K562 (cell line): Measurements from ENCODE around the gene FRK. TPM values are rescaled to one million over a fixed set of nuclear protein-coding genes. Genes with fewer than 3 reads are reported as not detected.

Source experiments
- ATAC-seq: fragments of 200-7000 bp; cut with Tn5 transposase; 3 replicates; pipeline ENCODE4 v1.9.1; 2020; ENCODE audit warnings: moderate library complexity
- BruUV-seq: library from RNA; stranded (reverse); fragments of 400-500 nt; replicated peaks from 2 replicates; lab custom pipeline; 2021; lab: Mats Ljungman, UMichigan
- CTCF ChIA-PET: fragments of 300-600 bp; formaldehyde crosslinking; extraction: SDS; loops from one replicate; lab custom pipeline; 2021; ENCODE audit warnings: low intra/inter-chr PET ratio; lab: Yijun Ruan, JAX
- POLR2A ChIA-PET: fragments of 300-600, 350-650 bp; sonication (Branson Sonifier 250); formaldehyde crosslinking; extraction: SDS; loops from one replicate; lab custom pipeline; 2021; ENCODE audit warnings: antibody characterized with exemption, inconsistent platforms; lab: Yijun Ruan, JAX
- DNase-seq, 4 experiments: peaks; one replicate each; pipeline versions ENCODE4 v3.0.0 to v3.0.0-alpha.2; 2011 to 2018; ENCODE audit warnings: low spot score in 3 of 4, mixed read lengths in 3 of 4; ENCODE audit errors: extremely low read depth in 1 of 4
- FAIRE-seq: peaks from 2 replicates; lab custom pipeline; 2011; peaks lifted over from hg19 to GRCh38; lab: Jason Lieb, UNC
- H2AFZ ChIP-seq: 2 replicates; pipeline ENCODE4 v1.6.0; 2011; ENCODE audit warnings: low read depth, low read length, control low read depth, inconsistent platforms
- H3K27ac ChIP-seq: fragments of 200-600 bp; 3 replicates; pipeline ENCODE4 v1.8.0; 2011; ENCODE audit warnings: low read depth, mild to moderate bottlenecking, control low read depth, inconsistent platforms, low read length, moderate library complexity, mixed read lengths; ENCODE audit errors: extremely low read depth
- H3K27me3 ChIP-seq, 2 experiments: fragments of 300-600 bp in 1 of 2; 2 replicates in 1 of 2; 3 replicates in 1 of 2; pipeline versions ENCODE4 v1.6.0 to v1.8.0; 2011; ENCODE audit warnings: inconsistent platforms in 2 of 2, low read length in 2 of 2, mild to moderate bottlenecking in 1 of 2, mixed read lengths in 1 of 2, moderate library complexity in 1 of 2; ENCODE audit not compliant: control insufficient read depth in 2 of 2, insufficient read depth in 2 of 2
- H3K36me3 ChIP-seq: fragments of 300-600 bp; 3 replicates; pipeline ENCODE4 v1.8.0; 2011; ENCODE audit warnings: mild to moderate bottlenecking, low read length, inconsistent platforms; ENCODE audit not compliant: control insufficient read depth, insufficient read depth
- H3K4me1 ChIP-seq, 2 experiments: fragments of 200-600 bp in 1 of 2; replicated peaks in 1 of 2; 2 replicates in 1 of 2; 3 replicates in 1 of 2; pipeline versions ENCODE4 v1.5.1 to v1.8.0; 2011; ENCODE audit warnings: inconsistent platforms in 2 of 2, low read length in 2 of 2, mild to moderate bottlenecking in 1 of 2, mixed read lengths in 1 of 2, moderate library complexity in 1 of 2; ENCODE audit not compliant: control insufficient read depth in 2 of 2, insufficient read depth in 2 of 2
- H3K4me2 ChIP-seq: 2 replicates; pipeline ENCODE4 v1.6.1; 2011; ENCODE audit warnings: low read length, control low read depth, inconsistent platforms, mixed read lengths; ENCODE audit not compliant: insufficient read depth
- H3K4me3 ChIP-seq: fragments of 200-600 bp; sonication (generic), shearing (Covaris generic); 2 replicates; pipeline ENCODE4 v1.5.1; 2016; ENCODE audit warnings: control low read depth, inconsistent platforms
- H3K79me2 ChIP-seq: fragments of 200-600 bp; 3 replicates; pipeline ENCODE4 v1.8.0; 2011; ENCODE audit warnings: low read length, inconsistent platforms; ENCODE audit not compliant: control insufficient read depth, insufficient read depth
- H3K9ac ChIP-seq, 2 experiments: 2 replicates each; pipeline versions ENCODE4 v1.6.0 to v1.6.1; 2011; ENCODE audit warnings: low read depth in 2 of 2, low read length in 2 of 2, control low read depth in 1 of 2, inconsistent platforms in 1 of 2, mild to moderate bottlenecking in 1 of 2, mixed read lengths in 1 of 2; ENCODE audit not compliant: insufficient read depth in 1 of 2
- H3K9me1 ChIP-seq: one replicate; pipeline ENCODE4 v1.6.0; 2011; ENCODE audit warnings: inconsistent platforms, mild to moderate bottlenecking, low read length, moderate library complexity; ENCODE audit not compliant: control insufficient read depth, insufficient read depth
- H3K9me3 ChIP-seq: replicated peaks from 2 replicates; pipeline ENCODE4 v1.5.1; 2011; ENCODE audit warnings: low read depth, low read length, inconsistent platforms; ENCODE audit not compliant: control insufficient read depth, insufficient read depth
- H4K20me1 ChIP-seq: replicated peaks from 2 replicates; pipeline ENCODE4 v1.6.1; 2011; ENCODE audit warnings: low read length, inconsistent platforms, mixed read lengths; ENCODE audit not compliant: control insufficient read depth, insufficient read depth
- CBX5 ChIP-seq: IDR thresholded peaks from 2 replicates; pipeline ENCODE4 v1.6.1; 2014; ENCODE audit warnings: low read depth, borderline replicate concordance
- DMBX1 ChIP-seq: fragments of 250-450 bp; sonication (Bioruptor Pico); IDR thresholded peaks from 2 replicates; pipeline ENCODE4 v1.8.0; 2022; ENCODE audit warnings: inconsistent platforms, mild to moderate bottlenecking, moderate library complexity, borderline replicate concordance
- ERF ChIP-seq: fragments of 450-650 bp; formaldehyde crosslinking; IDR thresholded peaks from 2 replicates; pipeline ENCODE4 v1.4.0; 2020; ENCODE audit warnings: mild to moderate bottlenecking, mixed read lengths
- GATAD2B ChIP-seq: fragments of 450-650 bp; IDR thresholded peaks from 2 replicates; pipeline ENCODE4 v1.6.1; 2017; ENCODE audit warnings: mild to moderate bottlenecking, borderline replicate concordance
- NR2C2 ChIP-seq, 2 experiments: fragments of 200-800 bp in 1 of 2; sonication (Bioruptor generic) in 1 of 2; sonication (generic) in 1 of 2; formaldehyde crosslinking in 1 of 2; IDR thresholded peaks; 2 replicates each; pipeline versions ENCODE4 v1.6.1 to v1.8.0; 2016 to 2022; ENCODE audit warnings: mild to moderate bottlenecking in 1 of 2, missing compliant biosample characterization in 1 of 2, missing genetic modification characterization in 1 of 2, missing genetic modification reagents in 1 of 2
- TCFL5 ChIP-seq: fragments of 250-450 bp; sonication (Bioruptor Pico); conservative IDR thresholded peaks from 2 replicates; pipeline ENCODE4 v1.6.1; 2021; ENCODE audit warnings: mild to moderate bottlenecking, moderate library complexity, matching md5 sums
- ZKSCAN3 ChIP-seq: fragments of 250-450 bp; sonication (Bioruptor Pico); IDR thresholded peaks from 2 replicates; pipeline ENCODE4 v1.4.0; 2020
- ZNF76 ChIP-seq: fragments of 250-450 bp; sonication (Bioruptor Pico); IDR thresholded peaks from 2 replicates; pipeline ENCODE4 v1.4.0; 2020; ENCODE audit warnings: mild to moderate bottlenecking, moderate library complexity, borderline replicate concordance
- WGBS: fragments of 100-300 bp; shearing (Covaris generic); methylation state at CpG from one replicate; pipeline ENCODE4 v1.1.6; 2016; ENCODE audit warnings: low coverage, mixed read lengths; ENCODE audit not compliant: insufficient coverage; ENCODE audit errors: missing lambda C conversion rate; 5-methylcytosine and 5-hydroxymethylcytosine counted together
- in situ Hi-C: fragments of 300-500 bp; cut with MboI; formaldehyde crosslinking; loops from 4 replicates; pipeline ENCODE4 v1.15.0; 2018; ENCODE audit warnings: inconsistent platforms, mixed read lengths
- intact Hi-C: fragments of 100-400 bp; cut with micrococcal nuclease; formaldehyde crosslinking; loops from 2 replicates; pipeline ENCODE4 v1.14.2; 2022
- polyA plus RNA-seq, 8 experiments: library from polyadenylated mRNA; depleted of rRNA in 4 of 8; stranded (reverse) in 5 of 8; unstranded in 3 of 8; fragments of >200 nt; fragmentation: Nextera tagmentation in 2 of 8; fragmentation: Illumina TruSeq in 1 of 8; extraction: Ambion mirVana in 2 of 8; extraction: Trizol in 1 of 8; gene quantifications; 2 replicates each; pipeline versions ENCODE4 v1.2.1 to v1.2.3, GENCODE V29; 2011 to 2014; ENCODE audit warnings: inconsistent platforms in 1 of 8, missing spikeins in 1 of 8
- total RNA-seq, 7 experiments: library from RNA; depleted of rRNA in 6 of 7; stranded (reverse); fragments of >200 nt in 6 of 7; fragmentation: Illumina TruSeq in 2 of 7; extraction: Trizol in 2 of 7; gene quantifications; 2 replicates each; pipeline versions ENCODE4 v1.2.1 to v1.2.3, GENCODE V29; 2011 to 2021; ENCODE audit warnings: low replicate concordance in 1 of 7
- TF ChIP-seq, protein P1 (sequence below): fragments of 200-800 bp; sonication (Bioruptor generic); IDR thresholded peaks from 2 replicates; pipeline ENCODE4 v1.6.1; 2017; ENCODE audit warnings: missing genetic modification characterization, missing compliant biosample characterization
- TF ChIP-seq, protein P2 (sequence below): fragments of 250-450 bp; sonication (Bioruptor Pico); IDR thresholded peaks from 2 replicates; pipeline ENCODE4 v1.4.0; 2020; ENCODE audit warnings: mild to moderate bottlenecking, moderate library complexity, borderline replicate concordance
- TF ChIP-seq, protein P3 (sequence below): sonication (generic); formaldehyde crosslinking; IDR thresholded peaks from 2 replicates; pipeline ENCODE4 v1.8.0; 2023; ENCODE audit warnings: missing genetic modification reagents, mild to moderate bottlenecking, borderline replicate concordance

Gene FRK
- total and polyA plus RNA-seq, 9 of the 15 experiments (the other 6 are each of a cell fraction or from before 2014, with no cell fraction given) = 0.01 to 0.29 (median 0.09) TPM

DNA sequence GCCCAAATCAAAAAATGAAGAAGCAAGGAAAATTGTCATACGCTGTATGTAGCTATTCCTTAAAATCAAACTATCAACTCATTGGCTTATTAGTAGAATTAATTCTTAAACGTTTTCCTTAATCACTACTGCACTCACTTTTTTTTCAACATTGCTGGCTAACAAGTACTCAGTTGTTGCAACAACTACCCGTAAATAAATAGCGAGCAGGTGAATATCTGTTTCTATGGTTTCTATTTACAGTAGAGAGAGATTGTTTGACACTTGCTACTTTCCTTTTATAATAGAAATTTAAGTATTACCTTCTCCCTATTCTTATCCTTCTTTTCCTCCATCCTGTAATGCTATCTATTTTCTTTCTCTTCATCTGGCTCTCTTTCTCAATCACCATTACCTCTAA, 25.1 kb downstream of the FRK start (continued):
- no peak for TF ChIP-seq TCFL5
- no peak for TF ChIP-seq GATAD2B
- TF ChIP-seq DMBX1 (CRISPR knock-in tag) = no peak
- TF ChIP-seq ZNF76 (CRISPR knock-in tag) = no peak

DNA sequence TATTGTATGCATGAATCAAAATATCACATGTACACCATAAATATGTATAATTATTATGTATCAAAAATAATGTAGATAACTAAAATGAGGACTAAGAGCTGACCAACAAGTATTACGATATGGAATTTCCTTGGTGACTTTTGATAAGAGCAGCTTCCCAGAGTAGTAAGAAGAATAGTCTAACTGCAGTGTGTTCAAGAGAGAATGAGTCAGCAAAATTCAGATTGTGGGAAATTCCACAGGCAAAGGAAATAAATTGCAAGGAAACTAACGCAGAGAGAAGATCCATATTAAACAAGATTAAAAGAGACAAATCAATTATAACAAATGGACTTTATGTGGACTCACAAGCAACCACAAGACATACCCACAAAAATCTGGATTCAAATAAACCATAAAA, 26.4 kb downstream of the FRK start:
- CTCF ChIA-PET = no interaction called here
- peak overlapping the region; percentile 10; the same call in 1 of the 2 replicates for H2AFZ ChIP-seq
- in situ Hi-C loops = no loop called here
- intact Hi-C loops = no loop called here
- no TSS peak for BruUV-seq
- no peaks in the 10 kb centered on the region for H3K36me3 ChIP-seq
- DNase-seq (peak in 1 of 4 experiments; percentile 25), ATAC-seq (no peak), FAIRE-seq (no peak)
- H3K27ac ChIP-seq = no peak overlapping the region
- H3K9ac ChIP-seq = no peak overlapping the region
- no peaks in the 10 kb centered on the region for H3K79me2 ChIP-seq
- H4K20me1 ChIP-seq = no peaks in the 10 kb centered on the region
- H3K4me2 ChIP-seq = no peak overlapping the region
- POLR2A ChIA-PET = interaction anchor here (0.6 to 0.7 kb wide), 2 partner anchors 121 to 222 kb away, joined by 3 read pairs; no protein-coding TSS in a partner anchor
- H3K9me1 ChIP-seq = no peaks in the 10 kb centered on the region
- no peaks in the 10 kb centered on the region for H3K27me3 ChIP-seq
- H3K9me3 ChIP-seq = no peaks in the 10 kb centered on the region
- 7% methylated on average over 2 of the region's 2 CpGs for WGBS
- H3K4me3 ChIP-seq = no peak overlapping the region
- peaks cover 0 to 12% of the 10 kb centered on the region in 2 experiments; a peak in 3 of 5 replicates for H3K4me1 ChIP-seq
- TF ChIP-seq, protein P1, sequence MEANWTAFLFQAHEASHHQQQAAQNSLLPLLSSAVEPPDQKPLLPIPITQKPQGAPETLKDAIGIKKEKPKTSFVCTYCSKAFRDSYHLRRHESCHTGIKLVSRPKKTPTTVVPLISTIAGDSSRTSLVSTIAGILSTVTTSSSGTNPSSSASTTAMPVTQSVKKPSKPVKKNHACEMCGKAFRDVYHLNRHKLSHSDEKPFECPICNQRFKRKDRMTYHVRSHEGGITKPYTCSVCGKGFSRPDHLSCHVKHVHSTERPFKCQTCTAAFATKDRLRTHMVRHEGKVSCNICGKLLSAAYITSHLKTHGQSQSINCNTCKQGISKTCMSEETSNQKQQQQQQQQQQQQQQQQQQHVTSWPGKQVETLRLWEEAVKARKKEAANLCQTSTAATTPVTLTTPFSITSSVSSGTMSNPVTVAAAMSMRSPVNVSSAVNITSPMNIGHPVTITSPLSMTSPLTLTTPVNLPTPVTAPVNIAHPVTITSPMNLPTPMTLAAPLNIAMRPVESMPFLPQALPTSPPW (CRISPR knock-in tag) = no peak
- TF ChIP-seq ZKSCAN3 (CRISPR knock-in tag) = no peak
- TF ChIP-seq, protein P2, sequence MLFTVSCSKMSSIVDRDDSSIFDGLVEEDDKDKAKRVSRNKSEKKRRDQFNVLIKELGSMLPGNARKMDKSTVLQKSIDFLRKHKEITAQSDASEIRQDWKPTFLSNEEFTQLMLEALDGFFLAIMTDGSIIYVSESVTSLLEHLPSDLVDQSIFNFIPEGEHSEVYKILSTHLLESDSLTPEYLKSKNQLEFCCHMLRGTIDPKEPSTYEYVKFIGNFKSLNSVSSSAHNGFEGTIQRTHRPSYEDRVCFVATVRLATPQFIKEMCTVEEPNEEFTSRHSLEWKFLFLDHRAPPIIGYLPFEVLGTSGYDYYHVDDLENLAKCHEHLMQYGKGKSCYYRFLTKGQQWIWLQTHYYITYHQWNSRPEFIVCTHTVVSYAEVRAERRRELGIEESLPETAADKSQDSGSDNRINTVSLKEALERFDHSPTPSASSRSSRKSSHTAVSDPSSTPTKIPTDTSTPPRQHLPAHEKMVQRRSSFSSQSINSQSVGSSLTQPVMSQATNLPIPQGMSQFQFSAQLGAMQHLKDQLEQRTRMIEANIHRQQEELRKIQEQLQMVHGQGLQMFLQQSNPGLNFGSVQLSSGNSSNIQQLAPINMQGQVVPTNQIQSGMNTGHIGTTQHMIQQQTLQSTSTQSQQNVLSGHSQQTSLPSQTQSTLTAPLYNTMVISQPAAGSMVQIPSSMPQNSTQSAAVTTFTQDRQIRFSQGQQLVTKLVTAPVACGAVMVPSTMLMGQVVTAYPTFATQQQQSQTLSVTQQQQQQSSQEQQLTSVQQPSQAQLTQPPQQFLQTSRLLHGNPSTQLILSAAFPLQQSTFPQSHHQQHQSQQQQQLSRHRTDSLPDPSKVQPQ (CRISPR knock-in tag) = no peak
- no peak for TF ChIP-seq CBX5
- TF ChIP-seq NR2C2 (CRISPR knock-in tag; IDR thresholded peaks at IDR 0.05) = no peak
- TF ChIP-seq NR2C2 (tag; IDR thresholded peaks at IDR 0.05) = no peak
- TF ChIP-seq, protein P3, sequence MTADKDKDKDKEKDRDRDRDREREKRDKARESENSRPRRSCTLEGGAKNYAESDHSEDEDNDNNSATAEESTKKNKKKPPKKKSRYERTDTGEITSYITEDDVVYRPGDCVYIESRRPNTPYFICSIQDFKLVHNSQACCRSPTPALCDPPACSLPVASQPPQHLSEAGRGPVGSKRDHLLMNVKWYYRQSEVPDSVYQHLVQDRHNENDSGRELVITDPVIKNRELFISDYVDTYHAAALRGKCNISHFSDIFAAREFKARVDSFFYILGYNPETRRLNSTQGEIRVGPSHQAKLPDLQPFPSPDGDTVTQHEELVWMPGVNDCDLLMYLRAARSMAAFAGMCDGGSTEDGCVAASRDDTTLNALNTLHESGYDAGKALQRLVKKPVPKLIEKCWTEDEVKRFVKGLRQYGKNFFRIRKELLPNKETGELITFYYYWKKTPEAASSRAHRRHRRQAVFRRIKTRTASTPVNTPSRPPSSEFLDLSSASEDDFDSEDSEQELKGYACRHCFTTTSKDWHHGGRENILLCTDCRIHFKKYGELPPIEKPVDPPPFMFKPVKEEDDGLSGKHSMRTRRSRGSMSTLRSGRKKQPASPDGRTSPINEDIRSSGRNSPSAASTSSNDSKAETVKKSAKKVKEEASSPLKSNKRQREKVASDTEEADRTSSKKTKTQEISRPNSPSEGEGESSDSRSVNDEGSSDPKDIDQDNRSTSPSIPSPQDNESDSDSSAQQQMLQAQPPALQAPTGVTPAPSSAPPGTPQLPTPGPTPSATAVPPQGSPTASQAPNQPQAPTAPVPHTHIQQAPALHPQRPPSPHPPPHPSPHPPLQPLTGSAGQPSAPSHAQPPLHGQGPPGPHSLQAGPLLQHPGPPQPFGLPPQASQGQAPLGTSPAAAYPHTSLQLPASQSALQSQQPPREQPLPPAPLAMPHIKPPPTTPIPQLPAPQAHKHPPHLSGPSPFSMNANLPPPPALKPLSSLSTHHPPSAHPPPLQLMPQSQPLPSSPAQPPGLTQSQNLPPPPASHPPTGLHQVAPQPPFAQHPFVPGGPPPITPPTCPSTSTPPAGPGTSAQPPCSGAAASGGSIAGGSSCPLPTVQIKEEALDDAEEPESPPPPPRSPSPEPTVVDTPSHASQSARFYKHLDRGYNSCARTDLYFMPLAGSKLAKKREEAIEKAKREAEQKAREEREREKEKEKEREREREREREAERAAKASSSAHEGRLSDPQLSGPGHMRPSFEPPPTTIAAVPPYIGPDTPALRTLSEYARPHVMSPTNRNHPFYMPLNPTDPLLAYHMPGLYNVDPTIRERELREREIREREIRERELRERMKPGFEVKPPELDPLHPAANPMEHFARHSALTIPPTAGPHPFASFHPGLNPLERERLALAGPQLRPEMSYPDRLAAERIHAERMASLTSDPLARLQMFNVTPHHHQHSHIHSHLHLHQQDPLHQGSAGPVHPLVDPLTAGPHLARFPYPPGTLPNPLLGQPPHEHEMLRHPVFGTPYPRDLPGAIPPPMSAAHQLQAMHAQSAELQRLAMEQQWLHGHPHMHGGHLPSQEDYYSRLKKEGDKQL = no peak
- TF ChIP-seq ERF (CRISPR knock-in tag) = no peak
